Transverse colon (tissue), 3 donors: Measurements from ENCODE around the gene PRDX2.

Experiments used
- EP300 ChIP-seq: sonication (generic); formaldehyde crosslinking; IDR thresholded peaks from one replicate; pipeline ENCODE4 v1.6.1; 2017; ENCODE audit warnings: antibody characterized with exemption, low read depth
- POLR2A ChIP-seq: fragments of 450-650 bp; IDR thresholded peaks from one replicate; pipeline ENCODE4 v1.6.1; 2016; ENCODE audit warnings: antibody characterized with exemption, mild to moderate bottlenecking, moderate library complexity
- TF ChIP-seq, protein P1 (sequence below), 5 experiments: fragments of 200-600 bp in 3 of 5; fragments of 450-650 bp in 2 of 5; sonication (generic) in 3 of 5; IDR thresholded peaks; 1 replicate in 2 of 5; 2 replicates in 3 of 5; pipeline ENCODE4 v1.5.1; 2016 to 2017; ENCODE audit warnings: antibody characterized with exemption in 5 of 5, inconsistent platforms in 3 of 5, mild to moderate bottlenecking in 2 of 5, moderate library complexity in 1 of 5

DNA sequence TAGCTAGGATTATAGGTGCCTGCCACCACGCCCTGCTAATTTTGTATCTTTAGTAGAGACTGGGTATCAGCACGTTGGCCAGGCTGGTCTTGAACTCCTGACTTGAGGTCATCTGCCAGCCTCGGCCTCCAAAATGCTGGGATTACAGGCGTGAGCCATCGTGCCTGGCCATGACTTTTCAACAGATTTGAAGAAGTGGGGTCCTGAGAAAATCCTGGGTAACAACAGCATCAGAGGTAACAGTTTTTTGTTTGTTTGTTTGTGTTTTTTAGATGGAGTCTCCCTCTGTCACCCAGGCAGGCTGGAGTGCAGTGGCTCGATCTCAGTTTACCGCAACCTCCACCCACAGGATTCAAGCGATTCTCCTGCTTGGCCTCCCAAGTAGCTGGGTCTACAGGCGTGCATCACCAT lies 6.6 kb downstream of the PRDX2 start:
- TF ChIP-seq, protein P1, sequence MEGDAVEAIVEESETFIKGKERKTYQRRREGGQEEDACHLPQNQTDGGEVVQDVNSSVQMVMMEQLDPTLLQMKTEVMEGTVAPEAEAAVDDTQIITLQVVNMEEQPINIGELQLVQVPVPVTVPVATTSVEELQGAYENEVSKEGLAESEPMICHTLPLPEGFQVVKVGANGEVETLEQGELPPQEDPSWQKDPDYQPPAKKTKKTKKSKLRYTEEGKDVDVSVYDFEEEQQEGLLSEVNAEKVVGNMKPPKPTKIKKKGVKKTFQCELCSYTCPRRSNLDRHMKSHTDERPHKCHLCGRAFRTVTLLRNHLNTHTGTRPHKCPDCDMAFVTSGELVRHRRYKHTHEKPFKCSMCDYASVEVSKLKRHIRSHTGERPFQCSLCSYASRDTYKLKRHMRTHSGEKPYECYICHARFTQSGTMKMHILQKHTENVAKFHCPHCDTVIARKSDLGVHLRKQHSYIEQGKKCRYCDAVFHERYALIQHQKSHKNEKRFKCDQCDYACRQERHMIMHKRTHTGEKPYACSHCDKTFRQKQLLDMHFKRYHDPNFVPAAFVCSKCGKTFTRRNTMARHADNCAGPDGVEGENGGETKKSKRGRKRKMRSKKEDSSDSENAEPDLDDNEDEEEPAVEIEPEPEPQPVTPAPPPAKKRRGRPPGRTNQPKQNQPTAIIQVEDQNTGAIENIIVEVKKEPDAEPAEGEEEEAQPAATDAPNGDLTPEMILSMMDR (IDR thresholded peaks at IDR 0.05), result no peak
- TF ChIP-seq POLR2A, result no peak
- no peak for TF ChIP-seq EP300
